Adrenal gland (tissue), 5 donors: Measurements from ENCODE around the gene SLC38A5.

Experiments used
- CTCF ChIP-seq, 6 experiments: fragments of 450-650 bp in 4 of 6; fragments of 200-600 bp in 2 of 6; sonication (generic) in 1 of 6; IDR thresholded peaks; 1 replicate in 5 of 6; 2 replicates in 1 of 6; pipeline versions ENCODE4 v1.5.1 to v1.8.0; 2016 to 2021; ENCODE audit warnings: antibody characterized with exemption in 6 of 6, mild to moderate bottlenecking in 2 of 6, moderate library complexity in 1 of 6
- POLR2A ChIP-seq, 2 donors: fragments of 450-650 bp; IDR thresholded peaks; one replicate each; pipeline ENCODE4 v1.6.1; 2017; ENCODE audit warnings: antibody characterized with exemption in 2 of 2, mild to moderate bottlenecking in 2 of 2, moderate library complexity in 1 of 2
- donor health status: DM: no; HTN: no; CAD: no.

- TF ChIP-seq CTCF (IDR thresholded peaks at IDR 0.05) (no peak), POLR2A (IDR thresholded peaks at IDR 0.05) (no peak)
Observed at GRCh38 chrX:48489892-48490291, 19.8 kb upstream of the SLC38A5 start.
